T-helper 1 cell treated with Interleukin-12 subunit alpha and Interleukin-12 subunit beta and Interleukin-4 antibody, amounts not matched to agents 30 μg/mL and 1 μg/mL, for 36 hours (primary cell): ENCODE results near the gene LRRC72.

Experiments
- H3K27ac Mint-ChIP-seq: one replicate; pipeline ENCODE4 v1.8.0; 2021; ENCODE audit warnings: mild to moderate bottlenecking, mixed read lengths
- H3K27me3 Mint-ChIP-seq: one replicate; pipeline ENCODE4 v1.8.0; 2021; ENCODE audit warnings: low read depth, mixed read lengths
- H3K36me3 Mint-ChIP-seq: one replicate; pipeline ENCODE4 v1.8.0; 2021; ENCODE audit warnings: low read depth, mixed read lengths
- H3K4me1 Mint-ChIP-seq: one replicate; pipeline ENCODE4 v1.8.0; 2021; ENCODE audit warnings: low read depth, mixed read lengths
- H3K4me3 Mint-ChIP-seq: one replicate; pipeline ENCODE4 v1.8.0; 2021; ENCODE audit warnings: mild to moderate bottlenecking, moderate library complexity, mixed read lengths
- H3K9me3 Mint-ChIP-seq: one replicate; pipeline ENCODE4 v1.8.0; 2021; ENCODE audit warnings: mixed read lengths

LRRC72 gene

GRCh38 chr7:16548428-16548827 is 21.8 kb downstream of the LRRC72 start:
- Mint-ChIP-seq H3K4me3 (no peak overlapping the region), H3K4me1 (no peaks in the 10 kb centered on the region), H3K36me3 (no peaks in the 10 kb centered on the region), H3K9me3 (no peaks in the 10 kb centered on the region), H3K27me3 (no peaks in the 10 kb centered on the region), H3K27ac (no peak overlapping the region)

GRCh38 chr7:16550671-16551070 is 24.0 kb downstream of the LRRC72 start:
- Mint-ChIP-seq H3K27ac (no peak overlapping the region), H3K9me3 (no peaks in the 10 kb centered on the region), H3K4me1 (no peaks in the 10 kb centered on the region), H3K27me3 (no peaks in the 10 kb centered on the region), H3K36me3 (no peaks in the 10 kb centered on the region), H3K4me3 (no peak overlapping the region)

- H3K27me3 Mint-ChIP-seq, result no peaks in the 10 kb centered on the region
- H3K4me1 Mint-ChIP-seq, result no peaks in the 10 kb centered on the region
- H3K4me3 Mint-ChIP-seq, result no peak overlapping the region
- H3K9me3 Mint-ChIP-seq, result no peaks in the 10 kb centered on the region
- no peak overlapping the region for H3K27ac Mint-ChIP-seq
- H3K36me3 Mint-ChIP-seq, result no peaks in the 10 kb centered on the region
These were observed 28.1 kb downstream of the LRRC72 start for GRCh38 chr7:16554518-16555236.

- Mint-ChIP-seq H3K27me3 (no peaks in the 10 kb centered on the region), H3K9me3 (no peaks in the 10 kb centered on the region), H3K4me3 (no peak overlapping the region), H3K4me1 (no peaks in the 10 kb centered on the region), H3K27ac (no peak overlapping the region), H3K36me3 (no peaks in the 10 kb centered on the region)
These were observed 29.7 kb downstream of the LRRC72 start for GRCh38 chr7:16556359-16556758.

GRCh38 chr7:16558761-16559302 is 32.2 kb downstream of the LRRC72 start:
- Mint-ChIP-seq H3K9me3 (no peaks in the 10 kb centered on the region), H3K4me3 (no peak overlapping the region), H3K4me1 (peaks cover 3% of the 10 kb centered on the region), H3K36me3 (no peaks in the 10 kb centered on the region), H3K27ac (no peak overlapping the region), H3K27me3 (no peaks in the 10 kb centered on the region)

GRCh38 chr7:16559497-16560179 is 33.0 kb downstream of the LRRC72 start:
- Mint-ChIP-seq H3K27ac (no peak overlapping the region), H3K27me3 (peaks cover under 1% of the 10 kb centered on the region), H3K4me3 (no peak overlapping the region), H3K36me3 (no peaks in the 10 kb centered on the region), H3K9me3 (no peaks in the 10 kb centered on the region), H3K4me1 (peaks cover 9% of the 10 kb centered on the region)

GRCh38 chr7:16561943-16562342 is 35.3 kb downstream of the LRRC72 start:
- Mint-ChIP-seq H3K9me3 (no peaks in the 10 kb centered on the region), H3K36me3 (no peaks in the 10 kb centered on the region), H3K4me3 (no peak overlapping the region), H3K27me3 (peaks cover 3% of the 10 kb centered on the region), H3K4me1 (peaks cover 11% of the 10 kb centered on the region), H3K27ac (no peak overlapping the region)

GRCh38 chr7:16562456-16563220 is 36.0 kb downstream of the LRRC72 start:
- Mint-ChIP-seq H3K27ac (no peak overlapping the region), H3K4me1 (peaks cover 11% of the 10 kb centered on the region), H3K4me3 (no peak overlapping the region), H3K9me3 (no peaks in the 10 kb centered on the region), H3K36me3 (no peaks in the 10 kb centered on the region), H3K27me3 (peaks cover 3% of the 10 kb centered on the region)

- no peaks in the 10 kb centered on the region for H3K36me3 Mint-ChIP-seq
- H3K9me3 Mint-ChIP-seq, result no peaks in the 10 kb centered on the region
- H3K27ac Mint-ChIP-seq, result no peak overlapping the region
These were observed 36.8 kb downstream of the LRRC72 start for GRCh38 chr7:16563281-16564022.

GRCh38 chr7:16564023-16564380 is 37.4 kb downstream of the LRRC72 start:
- H3K27me3 Mint-ChIP-seq, result peaks cover 7% of the 10 kb centered on the region
- no peak overlapping the region for H3K4me3 Mint-ChIP-seq
- H3K27ac Mint-ChIP-seq, result no peak overlapping the region
- H3K4me1 Mint-ChIP-seq, result peaks cover 11% of the 10 kb centered on the region
- H3K36me3 Mint-ChIP-seq, result no peaks in the 10 kb centered on the region
- H3K9me3 Mint-ChIP-seq, result no peaks in the 10 kb centered on the region

More at GRCh38 chr7:16563281-16564022, 36.8 kb downstream of the LRRC72 start:
- Mint-ChIP-seq H3K4me3 (no peak overlapping the region), H3K27me3 (peaks cover 5% of the 10 kb centered on the region), H3K4me1 (peaks cover 11% of the 10 kb centered on the region)

GRCh38 chr7:16564909-16565426 is 38.3 kb downstream of the LRRC72 start:
- Mint-ChIP-seq H3K9me3 (no peaks in the 10 kb centered on the region), H3K4me1 (peaks cover 11% of the 10 kb centered on the region), H3K4me3 (no peak overlapping the region)

GRCh38 chr7:16571941-16572340 is 45.3 kb downstream of the LRRC72 start:
- no peaks in the 10 kb centered on the region for H3K9me3 Mint-ChIP-seq
- no peak overlapping the region for H3K27ac Mint-ChIP-seq
- H3K27me3 Mint-ChIP-seq, result peaks cover 4% of the 10 kb centered on the region
- no peak overlapping the region for H3K4me3 Mint-ChIP-seq
- H3K36me3 Mint-ChIP-seq, result no peaks in the 10 kb centered on the region
- no peaks in the 10 kb centered on the region for H3K4me1 Mint-ChIP-seq

More at GRCh38 chr7:16564909-16565426, 38.3 kb downstream of the LRRC72 start:
- no peaks in the 10 kb centered on the region for H3K36me3 Mint-ChIP-seq
- no peak overlapping the region for H3K27ac Mint-ChIP-seq
- peaks cover 7% of the 10 kb centered on the region for H3K27me3 Mint-ChIP-seq

GRCh38 chr7:16579216-16579615 is 52.6 kb downstream of the LRRC72 start:
- Mint-ChIP-seq H3K27ac (no peak overlapping the region), H3K27me3 (peaks cover 7% of the 10 kb centered on the region), H3K4me3 (no peak overlapping the region), H3K4me1 (no peaks in the 10 kb centered on the region), H3K36me3 (no peaks in the 10 kb centered on the region), H3K9me3 (no peaks in the 10 kb centered on the region)

GRCh38 chr7:16581286-16581685 is 54.7 kb downstream of the LRRC72 start:
- no peak overlapping the region for H3K27ac Mint-ChIP-seq
- no peak overlapping the region for H3K4me3 Mint-ChIP-seq
- H3K27me3 Mint-ChIP-seq, result peaks cover 7% of the 10 kb centered on the region
- H3K36me3 Mint-ChIP-seq, result no peaks in the 10 kb centered on the region
- no peaks in the 10 kb centered on the region for H3K9me3 Mint-ChIP-seq
- H3K4me1 Mint-ChIP-seq, result no peaks in the 10 kb centered on the region
